ENCODE data around the gene RFX2. TPM values are rescaled to one million over a fixed set of nuclear protein-coding genes. Genes with fewer than 3 reads are reported as not detected.

RFX2 gene
- total RNA-seq, 1 donor from 2014 or later, result 4.2 TPM

- no peak for DNase-seq (ENCODE audit: low read depth)
- H3K4me3 ChIP-seq (ENCODE audit: low read depth, low read length), result no peak overlapping the region
- no peak for TF ChIP-seq CTCF (conservative IDR thresholded peaks at IDR 0.05; ENCODE audit: low read depth, low read length)
Observed at GRCh38 chr19:6047256-6047655, 63.0 kb downstream of the RFX2 start.

GRCh38 chr19:6045108-6045507 is 65.2 kb downstream of the RFX2 start:
- no peak for DNase-seq (ENCODE audit: low read depth)
- H3K4me3 ChIP-seq (ENCODE audit: low read depth, low read length), result no peak overlapping the region
- no peak for TF ChIP-seq CTCF (conservative IDR thresholded peaks at IDR 0.05; ENCODE audit: low read depth, low read length)

- no peak for DNase-seq (ENCODE audit: low read depth)
- TF ChIP-seq CTCF (conservative IDR thresholded peaks at IDR 0.05; ENCODE audit: low read depth, low read length), result no peak
- H3K4me3 ChIP-seq (ENCODE audit: low read depth, low read length), result no peak overlapping the region
Observed at GRCh38 chr19:6044056-6044805, 66.1 kb downstream of the RFX2 start.

GRCh38 chr19:6042776-6043726 is 67.2 kb downstream of the RFX2 start:
- H3K4me3 ChIP-seq (ENCODE audit: low read depth, low read length), result no peak overlapping the region
- no peak for TF ChIP-seq CTCF (conservative IDR thresholded peaks at IDR 0.05; ENCODE audit: low read depth, low read length)
- DNase-seq (ENCODE audit: low read depth), result no peak

GRCh38 chr19:6041991-6042481 is 68.3 kb downstream of the RFX2 start:
- no peak for TF ChIP-seq CTCF (conservative IDR thresholded peaks at IDR 0.05; ENCODE audit: low read depth, low read length)
- no peak for DNase-seq (ENCODE audit: low read depth)
- no peak overlapping the region for H3K4me3 ChIP-seq (ENCODE audit: low read depth, low read length)

- DNase-seq (ENCODE audit: low read depth), result no peak
- no peak overlapping the region for H3K4me3 ChIP-seq (ENCODE audit: low read depth, low read length)
- TF ChIP-seq CTCF (conservative IDR thresholded peaks at IDR 0.05; ENCODE audit: low read depth, low read length), result no peak
Observed at GRCh38 chr19:6041071-6041470, 69.2 kb downstream of the RFX2 start.
